OCI-M2 (cell line): Measurements from ENCODE around the gene LHX6.

ENCODE experiments used
- DNase-seq: peaks from one replicate; lab custom pipeline; 2025; ENCODE audit not compliant: unreplicated experiment; lab: John Stamatoyannopoulos, UW

Gene LHX6

GRCh38 chr9:122236681-122237080 lies 7.9 kb upstream of the LHX6 start:
- no peak for DNase-seq

GRCh38 chr9:122234022-122234748 lies 5.4 kb upstream of the LHX6 start:
- DNase-seq = no peak

GRCh38 chr9:122232796-122233306 lies 4.1 kb upstream of the LHX6 start:
- DNase-seq = no peak

- no peak for DNase-seq
These were observed 704 bp upstream of the LHX6 start for GRCh38 chr9:122229485-122229837.

- DNase-seq = no peak
These were observed 578 bp downstream of the LHX6 start for GRCh38 chr9:122228191-122228567.

GRCh38 chr9:122227575-122227900 lies 1.2 kb downstream of the LHX6 start:
- DNase-seq = no peak

- no peak for DNase-seq
These were observed 1.8 kb downstream of the LHX6 start for GRCh38 chr9:122226758-122227574.

GRCh38 chr9:122226142-122226757 lies 2.5 kb downstream of the LHX6 start:
- DNase-seq = no peak

- DNase-seq = no peak
These were observed 3.2 kb downstream of the LHX6 start for GRCh38 chr9:122225312-122226141.

- DNase-seq = no peak
These were observed 5.3 kb downstream of the LHX6 start for GRCh38 chr9:122223435-122223834.

GRCh38 chr9:122222791-122223190 lies 6.0 kb downstream of the LHX6 start:
- DNase-seq = no peak

- no peak for DNase-seq
These were observed 7.5 kb downstream of the LHX6 start for GRCh38 chr9:122221183-122221811.

- no peak for DNase-seq
These were observed 8.0 kb downstream of the LHX6 start for GRCh38 chr9:122220673-122221182.

- DNase-seq = no peak
These were observed 8.7 kb downstream of the LHX6 start for GRCh38 chr9:122219856-122220672.

- DNase-seq = no peak
These were observed 9.6 kb downstream of the LHX6 start for GRCh38 chr9:122218935-122219855.

- DNase-seq = no peak
These were observed 10.5 kb downstream of the LHX6 start for GRCh38 chr9:122218071-122218934.

- DNase-seq = no peak
These were observed 11.1 kb downstream of the LHX6 start for GRCh38 chr9:122217640-122218039.
